IPS DF 6.9 (cell line): ENCODE results near the gene TAF8.

ENCODE experiments used
- DNase-seq: peaks from one replicate; pipeline ENCODE4 v3.0.0-alpha.2; 2013; ENCODE audit warnings: low read depth, low spot score
- H3K27ac ChIP-seq: one replicate; pipeline ENCODE4 v1.5.1; 2013; ENCODE audit warnings: low read length, control low read depth
- H3K27me3 ChIP-seq: 2 replicates; pipeline ENCODE4 v1.6.1; 2013; ENCODE audit warnings: mild to moderate bottlenecking, low read length; ENCODE audit not compliant: control insufficient read depth, insufficient read depth
- H3K36me3 ChIP-seq: 2 replicates; pipeline ENCODE4 v1.6.1; 2013; ENCODE audit warnings: low read length; ENCODE audit not compliant: control insufficient read depth, insufficient read depth
- H3K4me1 ChIP-seq: 2 replicates; pipeline ENCODE4 v1.6.1; 2013; ENCODE audit warnings: low read length; ENCODE audit not compliant: control insufficient read depth, insufficient read depth
- H3K4me3 ChIP-seq: 2 replicates; pipeline ENCODE4 v1.5.1; 2013; ENCODE audit warnings: mild to moderate bottlenecking, low read length
- H3K9me3 ChIP-seq: 2 replicates; pipeline ENCODE4 v1.6.1; 2013; ENCODE audit warnings: low read length, inconsistent platforms; ENCODE audit not compliant: control insufficient read depth, insufficient read depth
- WGBS: extraction: QIAGEN DNeasy Blood & Tissue Kit; methylation state at CpG from one replicate; pipeline ENCODE4 v1.1.7; 2013; ENCODE audit warnings: mixed read lengths, missing lambda C conversion rate; ENCODE audit not compliant: insufficient read length, insufficient coverage; 5-methylcytosine and 5-hydroxymethylcytosine counted together

Gene TAF8

DNA sequence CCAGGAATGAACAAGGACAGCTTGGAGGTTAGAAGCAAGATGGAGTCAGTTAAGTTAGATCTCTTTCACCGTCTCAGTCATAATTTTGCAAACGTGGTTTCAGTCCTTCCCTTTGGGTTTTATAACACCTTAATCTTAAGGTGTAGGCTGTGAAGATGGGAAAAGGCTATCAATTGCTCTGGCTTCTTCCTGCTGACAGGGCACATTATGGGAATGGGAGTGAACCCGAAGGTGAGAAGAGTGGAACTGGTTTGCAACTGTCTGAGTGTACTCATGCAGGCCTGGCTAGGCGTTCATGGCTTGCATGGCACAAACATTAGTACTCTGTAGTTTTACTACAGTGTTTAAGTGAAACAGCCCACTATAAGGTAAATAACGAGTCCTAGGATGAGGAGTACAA is 9.4 kb downstream of the TAF8 start:
- Histone ChIP-seq H3K27me3 (no peaks in the 10 kb centered on the region), H3K4me1 (no peaks in the 10 kb centered on the region), H3K27ac (no peak overlapping the region), H3K36me3 (peaks cover 27% of the 10 kb centered on the region), H3K4me3 (no peak overlapping the region), H3K9me3 (no peaks in the 10 kb centered on the region)
- no peak for DNase-seq
- no CpG with 5 or more reads among the region's 5 CpGs for WGBS

GRCh38 chr6:42066156-42066675 is 15.9 kb downstream of the TAF8 start:
- Histone ChIP-seq H3K27ac (no peak overlapping the region), H3K36me3 (peaks cover 24% of the 10 kb centered on the region), H3K4me3 (no peak overlapping the region), H3K4me1 (no peaks in the 10 kb centered on the region), H3K27me3 (no peaks in the 10 kb centered on the region), H3K9me3 (no peaks in the 10 kb centered on the region)
- no peak for DNase-seq
- WGBS, result no CpG with 5 or more reads among the region's 13 CpGs

DNA sequence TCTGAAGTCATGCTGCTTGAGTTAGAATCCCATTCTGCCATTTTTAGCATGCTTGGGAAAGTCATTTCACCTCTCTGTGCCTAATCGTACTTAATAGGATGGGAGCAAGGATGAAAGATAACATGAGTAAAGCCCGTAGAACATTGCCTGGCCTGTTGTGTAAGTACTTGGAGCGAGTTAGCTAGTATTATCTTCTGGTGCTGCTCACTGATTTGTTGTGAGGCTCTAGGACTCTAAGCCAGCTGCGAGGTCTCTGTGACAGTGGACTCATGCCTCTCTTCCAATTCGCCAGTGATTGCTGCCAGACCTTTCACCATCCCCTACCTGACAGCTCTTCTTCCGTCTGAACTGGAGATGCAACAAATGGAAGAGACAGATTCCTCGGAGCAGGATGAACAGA is 17.8 kb downstream of the TAF8 start:
- no CpG with 5 or more reads among the region's 7 CpGs for WGBS
- Histone ChIP-seq H3K4me1 (no peaks in the 10 kb centered on the region), H3K27ac (no peak overlapping the region), H3K4me3 (no peak overlapping the region), H3K36me3 (peaks cover 29% of the 10 kb centered on the region), H3K9me3 (no peaks in the 10 kb centered on the region), H3K27me3 (no peaks in the 10 kb centered on the region)
- DNase-seq, result no peak

- Histone ChIP-seq H3K27ac (no peak overlapping the region), H3K4me3 (no peak overlapping the region), H3K4me1 (no peaks in the 10 kb centered on the region), H3K27me3 (no peaks in the 10 kb centered on the region), H3K9me3 (no peaks in the 10 kb centered on the region), H3K36me3 (peaks cover 28% of the 10 kb centered on the region)
- WGBS, result 100% methylated on average over 2 of the region's 5 CpGs
- DNase-seq, result no peak
These were observed 18.7 kb downstream of the TAF8 start for GRCh38 chr6:42068872-42069522.

- DNase-seq, result no peak
- Histone ChIP-seq H3K27ac (no peak overlapping the region), H3K36me3 (peaks cover 20% of the 10 kb centered on the region; the same call in 1 of the 2 replicates), H3K27me3 (no peaks in the 10 kb centered on the region), H3K4me1 (no peaks in the 10 kb centered on the region), H3K9me3 (no peaks in the 10 kb centered on the region), H3K4me3 (no peak overlapping the region)
- no CpG with 5 or more reads among the region's 6 CpGs for WGBS
These were observed 21.7 kb downstream of the TAF8 start for GRCh38 chr6:42071881-42072583.

DNA sequence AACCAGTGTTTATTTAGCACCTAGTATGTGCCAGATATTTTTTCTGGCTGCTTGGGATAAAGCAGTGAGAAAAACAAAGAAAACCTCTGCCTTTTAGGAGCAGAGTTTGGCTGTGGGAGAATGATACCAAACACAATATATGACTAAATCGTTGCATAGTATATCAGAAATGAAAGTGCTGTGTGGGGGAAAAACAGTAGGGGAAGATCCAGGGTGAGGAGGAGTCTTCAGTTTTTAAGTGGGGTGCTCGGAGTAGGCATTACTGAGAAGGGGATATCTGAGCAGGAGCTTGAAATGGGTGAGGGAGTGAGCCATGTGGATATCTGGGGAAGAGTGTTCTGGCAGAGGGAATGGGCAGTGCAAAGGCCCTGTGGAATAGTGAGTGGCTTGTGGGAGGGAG is 23.0 kb downstream of the TAF8 start:
- no peak for DNase-seq
- Histone ChIP-seq H3K9me3 (no peaks in the 10 kb centered on the region), H3K27ac (no peak overlapping the region), H3K4me1 (no peaks in the 10 kb centered on the region), H3K27me3 (no peaks in the 10 kb centered on the region), H3K4me3 (no peak overlapping the region), H3K36me3 (peaks cover 19% of the 10 kb centered on the region; the same call in 1 of the 2 replicates)
- no CpG with 5 or more reads among the region's 2 CpGs for WGBS

- H3K36me3 ChIP-seq, result peaks cover 15% of the 10 kb centered on the region; the same call in 1 of the 2 replicates
- H3K27me3 ChIP-seq, result no peaks in the 10 kb centered on the region
- H3K4me3 ChIP-seq, result no peak overlapping the region
- no peak overlapping the region for H3K27ac ChIP-seq
- DNase-seq, result no peak
- H3K9me3 ChIP-seq, result no peaks in the 10 kb centered on the region
- no peaks in the 10 kb centered on the region for H3K4me1 ChIP-seq
- WGBS, result no CpG with 5 or more reads among the region's 7 CpGs
These were observed 25.0 kb downstream of the TAF8 start for GRCh38 chr6:42075159-42075838.

DNA sequence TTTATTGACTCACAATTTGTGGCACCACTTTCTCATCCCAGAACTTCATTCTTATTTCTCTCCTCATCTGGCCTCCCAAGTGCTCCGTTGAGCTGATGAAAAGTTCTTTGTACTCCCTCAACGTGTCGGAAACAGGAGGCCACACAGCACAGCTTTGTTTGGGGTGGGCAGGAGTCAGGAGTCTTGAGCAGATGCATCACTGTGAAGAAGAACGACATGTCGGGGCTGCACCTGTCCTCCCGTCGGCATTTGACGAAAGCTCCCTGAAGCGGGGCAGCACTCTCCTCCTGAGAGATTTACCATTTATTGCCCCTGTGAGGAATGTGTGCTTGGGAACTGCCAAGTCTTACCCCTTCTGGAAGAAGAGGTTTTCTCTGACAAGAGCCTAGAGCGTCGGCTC is 28.1 kb downstream of the TAF8 start:
- no CpG with 5 or more reads among the region's 11 CpGs for WGBS
- no peak overlapping the region for H3K27ac ChIP-seq

DNA sequence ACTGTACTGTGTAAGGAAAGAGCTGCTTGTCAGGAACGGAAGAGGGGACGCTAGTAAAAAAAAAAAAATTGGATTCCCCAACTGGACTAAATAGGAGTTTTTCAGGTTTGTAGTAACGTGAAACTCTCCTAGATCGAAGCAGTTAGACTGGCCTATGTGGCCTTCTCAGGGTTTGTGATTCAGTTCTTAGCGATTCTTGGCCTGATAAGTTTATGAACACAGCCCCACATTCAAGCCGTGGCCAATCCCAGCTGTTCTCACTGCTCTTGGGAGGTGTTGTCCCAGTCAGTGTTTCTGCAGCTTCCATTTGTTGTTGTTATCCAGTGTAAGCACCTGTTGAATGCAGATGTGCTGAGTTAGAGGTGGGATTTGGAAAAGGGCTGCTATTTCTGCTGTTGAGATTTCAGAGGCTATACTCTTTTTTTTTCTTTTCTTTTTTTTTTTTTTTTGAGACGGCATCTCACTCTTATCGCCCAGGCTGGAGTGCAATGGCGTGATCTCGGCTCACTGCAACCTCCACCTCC is 29.7 kb downstream of the TAF8 start:
- no CpG with 5 or more reads among the region's 10 CpGs for WGBS
- no peak overlapping the region for H3K27ac ChIP-seq
- H3K9me3 ChIP-seq, result no peaks in the 10 kb centered on the region
- no peaks in the 10 kb centered on the region for H3K4me1 ChIP-seq
- H3K36me3 ChIP-seq, result peaks cover 8% of the 10 kb centered on the region; the same call in 1 of the 2 replicates
- H3K4me3 ChIP-seq, result no peak overlapping the region
- H3K27me3 ChIP-seq, result no peaks in the 10 kb centered on the region; the same call in 1 of the 2 replicates
- DNase-seq, result no peak

More for the DNA sequence above, 28.1 kb downstream of the TAF8 start:
- DNase-seq, result no peak
- no peak overlapping the region for H3K4me3 ChIP-seq
- H3K9me3 ChIP-seq, result no peaks in the 10 kb centered on the region
- no peaks in the 10 kb centered on the region; the same call in 1 of the 2 replicates for H3K27me3 ChIP-seq
- H3K36me3 ChIP-seq, result peaks cover 8% of the 10 kb centered on the region; the same call in 1 of the 2 replicates
- no peaks in the 10 kb centered on the region for H3K4me1 ChIP-seq

DNA sequence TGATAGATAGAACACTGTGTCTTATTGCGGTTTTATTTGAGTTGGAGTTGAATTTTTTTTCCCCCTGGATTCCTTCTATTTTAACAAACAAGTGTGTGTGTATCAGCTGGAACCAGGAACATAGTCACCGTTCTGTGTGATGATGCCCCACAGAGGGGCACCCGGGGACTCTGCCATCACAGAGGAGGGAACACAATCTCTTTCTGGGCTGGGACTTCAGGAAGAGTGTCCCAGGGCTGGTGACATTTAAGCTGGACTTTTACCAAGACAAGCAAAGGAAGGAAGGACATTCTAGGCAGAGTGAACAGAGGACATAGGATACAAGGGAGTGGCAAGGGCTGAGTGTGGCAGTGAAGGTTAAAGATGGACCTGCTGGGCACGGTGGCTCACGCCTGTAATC is 33.2 kb downstream of the TAF8 start:
- no CpG with 5 or more reads among the region's 5 CpGs for WGBS
- no peak for DNase-seq
- Histone ChIP-seq H3K4me3 (no peak overlapping the region), H3K9me3 (no peaks in the 10 kb centered on the region), H3K27ac (no peak overlapping the region), H3K4me1 (peaks cover 7% of the 10 kb centered on the region; the same call in 1 of the 2 replicates), H3K27me3 (no peaks in the 10 kb centered on the region; the same call in 1 of the 2 replicates), H3K36me3 (peaks cover under 1% of the 10 kb centered on the region; the same call in 1 of the 2 replicates)
